K562 (cell line): Measurements from ENCODE around the gene DCAF5. TPM values are rescaled to one million over a fixed set of nuclear protein-coding genes. Genes with fewer than 3 reads are reported as not detected.

ENCODE experiments used
- ATAC-seq: fragments of 200-7000 bp; cut with Tn5 transposase; 3 replicates; pipeline ENCODE4 v1.9.1; 2020; ENCODE audit warnings: moderate library complexity
- BruUV-seq: library from RNA; stranded (reverse); fragments of 400-500 nt; replicated peaks from 2 replicates; lab custom pipeline; 2021; lab: Mats Ljungman, UMichigan
- CTCF ChIA-PET: fragments of 300-600 bp; formaldehyde crosslinking; extraction: SDS; loops from one replicate; lab custom pipeline; 2021; ENCODE audit warnings: low intra/inter-chr PET ratio; lab: Yijun Ruan, JAX
- POLR2A ChIA-PET: fragments of 300-600, 350-650 bp; sonication (Branson Sonifier 250); formaldehyde crosslinking; extraction: SDS; loops from one replicate; lab custom pipeline; 2021; ENCODE audit warnings: antibody characterized with exemption, inconsistent platforms; lab: Yijun Ruan, JAX
- DNase-seq, 4 experiments: peaks; one replicate each; pipeline versions ENCODE4 v3.0.0 to v3.0.0-alpha.2; 2011 to 2018; ENCODE audit warnings: low spot score in 3 of 4, mixed read lengths in 3 of 4; ENCODE audit errors: extremely low read depth in 1 of 4
- FAIRE-seq: peaks from 2 replicates; lab custom pipeline; 2011; peaks lifted over from hg19 to GRCh38; lab: Jason Lieb, UNC
- H2AFZ ChIP-seq: 2 replicates; pipeline ENCODE4 v1.6.0; 2011; ENCODE audit warnings: low read depth, low read length, control low read depth, inconsistent platforms
- H3K27ac ChIP-seq: fragments of 200-600 bp; 3 replicates; pipeline ENCODE4 v1.8.0; 2011; ENCODE audit warnings: low read depth, mild to moderate bottlenecking, control low read depth, inconsistent platforms, low read length, moderate library complexity, mixed read lengths; ENCODE audit errors: extremely low read depth
- H3K27me3 ChIP-seq, 2 experiments: fragments of 300-600 bp in 1 of 2; 2 replicates in 1 of 2; 3 replicates in 1 of 2; pipeline versions ENCODE4 v1.6.0 to v1.8.0; 2011; ENCODE audit warnings: inconsistent platforms in 2 of 2, low read length in 2 of 2, mild to moderate bottlenecking in 1 of 2, mixed read lengths in 1 of 2, moderate library complexity in 1 of 2; ENCODE audit not compliant: control insufficient read depth in 2 of 2, insufficient read depth in 2 of 2
- H3K36me3 ChIP-seq: fragments of 300-600 bp; 3 replicates; pipeline ENCODE4 v1.8.0; 2011; ENCODE audit warnings: mild to moderate bottlenecking, low read length, inconsistent platforms; ENCODE audit not compliant: control insufficient read depth, insufficient read depth
- H3K4me1 ChIP-seq, 2 experiments: fragments of 200-600 bp in 1 of 2; replicated peaks in 1 of 2; 2 replicates in 1 of 2; 3 replicates in 1 of 2; pipeline versions ENCODE4 v1.5.1 to v1.8.0; 2011; ENCODE audit warnings: inconsistent platforms in 2 of 2, low read length in 2 of 2, mild to moderate bottlenecking in 1 of 2, mixed read lengths in 1 of 2, moderate library complexity in 1 of 2; ENCODE audit not compliant: control insufficient read depth in 2 of 2, insufficient read depth in 2 of 2
- H3K4me2 ChIP-seq: 2 replicates; pipeline ENCODE4 v1.6.1; 2011; ENCODE audit warnings: low read length, control low read depth, inconsistent platforms, mixed read lengths; ENCODE audit not compliant: insufficient read depth
- H3K4me3 ChIP-seq: fragments of 200-600 bp; sonication (generic), shearing (Covaris generic); 2 replicates; pipeline ENCODE4 v1.5.1; 2016; ENCODE audit warnings: control low read depth, inconsistent platforms
- H3K79me2 ChIP-seq: fragments of 200-600 bp; 3 replicates; pipeline ENCODE4 v1.8.0; 2011; ENCODE audit warnings: low read length, inconsistent platforms; ENCODE audit not compliant: control insufficient read depth, insufficient read depth
- H3K9ac ChIP-seq, 2 experiments: 2 replicates each; pipeline versions ENCODE4 v1.6.0 to v1.6.1; 2011; ENCODE audit warnings: low read depth in 2 of 2, low read length in 2 of 2, control low read depth in 1 of 2, inconsistent platforms in 1 of 2, mild to moderate bottlenecking in 1 of 2, mixed read lengths in 1 of 2; ENCODE audit not compliant: insufficient read depth in 1 of 2
- H3K9me1 ChIP-seq: one replicate; pipeline ENCODE4 v1.6.0; 2011; ENCODE audit warnings: inconsistent platforms, mild to moderate bottlenecking, low read length, moderate library complexity; ENCODE audit not compliant: control insufficient read depth, insufficient read depth
- H3K9me3 ChIP-seq: replicated peaks from 2 replicates; pipeline ENCODE4 v1.5.1; 2011; ENCODE audit warnings: low read depth, low read length, inconsistent platforms; ENCODE audit not compliant: control insufficient read depth, insufficient read depth
- H4K20me1 ChIP-seq: replicated peaks from 2 replicates; pipeline ENCODE4 v1.6.1; 2011; ENCODE audit warnings: low read length, inconsistent platforms, mixed read lengths; ENCODE audit not compliant: control insufficient read depth, insufficient read depth
- ZNF766 ChIP-seq: fragments of 200-800 bp; sonication (Bioruptor generic); conservative IDR thresholded peaks from 2 replicates; pipeline ENCODE4 v1.6.1; 2016; ENCODE audit warnings: missing genetic modification characterization, missing compliant biosample characterization
- WGBS: fragments of 100-300 bp; shearing (Covaris generic); methylation state at CpG from one replicate; pipeline ENCODE4 v1.1.6; 2016; ENCODE audit warnings: low coverage, mixed read lengths; ENCODE audit not compliant: insufficient coverage; ENCODE audit errors: missing lambda C conversion rate; 5-methylcytosine and 5-hydroxymethylcytosine counted together
- in situ Hi-C: fragments of 300-500 bp; cut with MboI; formaldehyde crosslinking; loops from 4 replicates; pipeline ENCODE4 v1.15.0; 2018; ENCODE audit warnings: inconsistent platforms, mixed read lengths
- intact Hi-C: fragments of 100-400 bp; cut with micrococcal nuclease; formaldehyde crosslinking; loops from 2 replicates; pipeline ENCODE4 v1.14.2; 2022
- polyA plus RNA-seq, 8 experiments: library from polyadenylated mRNA; depleted of rRNA in 4 of 8; stranded (reverse) in 5 of 8; unstranded in 3 of 8; fragments of >200 nt; fragmentation: Nextera tagmentation in 2 of 8; fragmentation: Illumina TruSeq in 1 of 8; extraction: Ambion mirVana in 2 of 8; extraction: Trizol in 1 of 8; gene quantifications; 2 replicates each; pipeline versions ENCODE4 v1.2.1 to v1.2.3, GENCODE V29; 2011 to 2014; ENCODE audit warnings: inconsistent platforms in 1 of 8, missing spikeins in 1 of 8
- total RNA-seq, 7 experiments: library from RNA; depleted of rRNA in 6 of 7; stranded (reverse); fragments of >200 nt in 6 of 7; fragmentation: Illumina TruSeq in 2 of 7; extraction: Trizol in 2 of 7; gene quantifications; 2 replicates each; pipeline versions ENCODE4 v1.2.1 to v1.2.3, GENCODE V29; 2011 to 2021; ENCODE audit warnings: low replicate concordance in 1 of 7
- TF ChIP-seq, protein P1 (sequence below): conservative IDR thresholded peaks from 2 replicates; pipeline ENCODE4 v1.6.1; 2011; ENCODE audit warnings: low read depth, mild to moderate bottlenecking, low read length; ENCODE audit not compliant: control insufficient read depth

Gene DCAF5
- total and polyA plus RNA-seq, 9 of the 15 experiments (the other 6 are each of a cell fraction or from before 2014, with no cell fraction given), result 5.6 to 24.1 (median 12.7) TPM

DNA sequence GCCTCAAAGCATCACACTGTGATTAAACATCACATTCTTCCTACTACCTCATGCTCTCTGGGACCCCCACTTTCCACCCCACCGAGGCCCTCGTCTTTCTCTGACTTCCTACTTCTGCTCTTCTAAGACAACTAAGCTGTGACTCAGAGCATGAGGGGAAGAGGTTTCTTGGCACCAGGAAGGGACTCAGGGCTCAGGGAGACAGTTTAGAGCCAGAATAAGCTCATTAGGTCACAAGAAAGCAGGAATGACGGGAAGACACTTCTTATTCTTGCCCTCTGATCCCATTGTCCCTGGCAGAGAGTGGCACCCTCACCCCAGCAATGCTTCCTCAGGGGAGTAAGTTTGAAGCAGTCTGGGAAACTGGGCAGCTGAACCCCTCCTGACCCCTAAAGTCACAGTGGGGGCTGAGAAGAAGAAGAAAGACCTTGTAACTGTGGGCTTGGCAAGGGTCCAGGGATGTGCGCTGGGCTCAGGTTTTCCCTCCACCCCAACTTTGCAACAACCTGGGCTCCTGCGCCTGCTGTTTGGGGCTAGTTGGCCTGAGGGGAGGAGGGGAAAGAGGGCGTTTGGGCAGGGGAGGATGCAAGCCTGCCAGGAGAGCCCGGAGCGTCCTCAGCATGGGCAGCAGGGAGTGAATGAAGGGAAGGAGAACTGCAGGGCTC is 109.2 kb downstream of the DCAF5 start:
- H3K4me2 ChIP-seq, result no peak overlapping the region
- POLR2A ChIA-PET, result interaction anchor here (0.6 kb wide), 1 partner anchor 135 kb away, joined by 3 read pairs; no protein-coding TSS in a partner anchor

More for the DNA sequence above, 109.2 kb downstream of the DCAF5 start:
- Histone ChIP-seq H4K20me1 (no peaks in the 10 kb centered on the region), H3K9ac (no peak overlapping the region), H2AFZ (no peak overlapping the region), H3K4me3 (no peak overlapping the region), H3K9me1 (no peaks in the 10 kb centered on the region), H3K36me3 (no peaks in the 10 kb centered on the region), H3K27ac (no peak overlapping the region), H3K79me2 (no peaks in the 10 kb centered on the region), H3K9me3 (no peaks in the 10 kb centered on the region), H3K27me3 (peaks cover 16 to 23% of the 10 kb centered on the region in 2 experiments), H3K4me1 (no peaks in the 10 kb centered on the region; a peak in 1 of 5 replicates)
- TF ChIP-seq ZNF766 (CRISPR knock-in tag), result 0 out of 2 replicates have a peak, but pooled peaks have one; percentile 40
- TF ChIP-seq, protein P1, sequence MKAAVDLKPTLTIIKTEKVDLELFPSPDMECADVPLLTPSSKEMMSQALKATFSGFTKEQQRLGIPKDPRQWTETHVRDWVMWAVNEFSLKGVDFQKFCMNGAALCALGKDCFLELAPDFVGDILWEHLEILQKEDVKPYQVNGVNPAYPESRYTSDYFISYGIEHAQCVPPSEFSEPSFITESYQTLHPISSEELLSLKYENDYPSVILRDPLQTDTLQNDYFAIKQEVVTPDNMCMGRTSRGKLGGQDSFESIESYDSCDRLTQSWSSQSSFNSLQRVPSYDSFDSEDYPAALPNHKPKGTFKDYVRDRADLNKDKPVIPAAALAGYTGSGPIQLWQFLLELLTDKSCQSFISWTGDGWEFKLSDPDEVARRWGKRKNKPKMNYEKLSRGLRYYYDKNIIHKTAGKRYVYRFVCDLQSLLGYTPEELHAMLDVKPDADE, result no peak
- in situ Hi-C loops (no loop called here), intact Hi-C loops (no loop called here)
- ATAC-seq (no peak), DNase-seq (no peak), FAIRE-seq (no peak)
- no TSS peak for BruUV-seq
- WGBS, result 0% methylated on average over 6 of the region's 8 CpGs
- CTCF ChIA-PET, result no interaction called here
